Naive B cell (primary cell): Measurements from ENCODE around the gene ZNF326. TPM values are rescaled to one million over a fixed set of nuclear protein-coding genes. Genes with fewer than 3 reads are reported as not detected.
"Not testable (repeated sequence)": the region's sequence is repeated elsewhere in the genome, so short reads cannot be mapped to it uniquely, and the experiment has no call there.

ENCODE experiments used
- ATAC-seq, 2 donors: fragments of 150-1000 bp; cut with Tn5 transposase; 2 replicates each; pipeline ENCODE4 v1.10.0; 2021; ENCODE audit warnings: low read depth in 2 of 2, mild to moderate bottlenecking in 2 of 2, moderate library complexity in 2 of 2
- DNase-seq: peaks from one replicate; pipeline ENCODE4 v3.0.0; 2022
- H3K27ac Mint-ChIP-seq, 6 donors: one replicate each; pipeline ENCODE4 v1.8.0; 2020 to 2022; ENCODE audit warnings: mild to moderate bottlenecking in 6 of 6, mixed read lengths in 6 of 6, moderate library complexity in 5 of 6, inconsistent platforms in 2 of 6
- H3K27me3 Mint-ChIP-seq, 3 donors: one replicate each; pipeline ENCODE4 v1.8.0; 2021 to 2022; ENCODE audit warnings: mixed read lengths in 3 of 3, mild to moderate bottlenecking in 1 of 3
- H3K36me3 Mint-ChIP-seq, 2 donors: one replicate each; pipeline ENCODE4 v1.8.0; 2020 to 2022; ENCODE audit warnings: mixed read lengths in 2 of 2, inconsistent platforms in 1 of 2, mild to moderate bottlenecking in 1 of 2
- H3K4me1 Mint-ChIP-seq, 3 donors: one replicate each; pipeline ENCODE4 v1.8.0; 2020 to 2022; ENCODE audit warnings: mixed read lengths in 3 of 3, inconsistent platforms in 1 of 3, mild to moderate bottlenecking in 1 of 3, moderate library complexity in 1 of 3
- H3K4me3 Mint-ChIP-seq, 8 donors: one replicate each; pipeline ENCODE4 v1.8.0; 2020 to 2022; ENCODE audit warnings: mild to moderate bottlenecking in 8 of 8, mixed read lengths in 8 of 8, moderate library complexity in 8 of 8, inconsistent platforms in 2 of 8
- H3K9me3 Mint-ChIP-seq, 7 donors: one replicate each; pipeline ENCODE4 v1.8.0; 2020 to 2022; ENCODE audit warnings: mixed read lengths in 7 of 7, mild to moderate bottlenecking in 5 of 7, inconsistent platforms in 2 of 7, moderate library complexity in 1 of 7
- polyA plus RNA-seq, 6 donors: library from polyadenylated mRNA; unstranded; fragments of 300-500 nt; fragmentation: Illumina TruSeq; gene quantifications; one replicate each; pipeline ENCODE4 v1.2.3, GENCODE V29; 2021; ENCODE audit warnings: low read depth in 6 of 6

The ZNF326 gene
- polyA plus RNA-seq, 6 donors from 2014 or later = 7.8 to 15.8 (median 12.0) TPM

DNA sequence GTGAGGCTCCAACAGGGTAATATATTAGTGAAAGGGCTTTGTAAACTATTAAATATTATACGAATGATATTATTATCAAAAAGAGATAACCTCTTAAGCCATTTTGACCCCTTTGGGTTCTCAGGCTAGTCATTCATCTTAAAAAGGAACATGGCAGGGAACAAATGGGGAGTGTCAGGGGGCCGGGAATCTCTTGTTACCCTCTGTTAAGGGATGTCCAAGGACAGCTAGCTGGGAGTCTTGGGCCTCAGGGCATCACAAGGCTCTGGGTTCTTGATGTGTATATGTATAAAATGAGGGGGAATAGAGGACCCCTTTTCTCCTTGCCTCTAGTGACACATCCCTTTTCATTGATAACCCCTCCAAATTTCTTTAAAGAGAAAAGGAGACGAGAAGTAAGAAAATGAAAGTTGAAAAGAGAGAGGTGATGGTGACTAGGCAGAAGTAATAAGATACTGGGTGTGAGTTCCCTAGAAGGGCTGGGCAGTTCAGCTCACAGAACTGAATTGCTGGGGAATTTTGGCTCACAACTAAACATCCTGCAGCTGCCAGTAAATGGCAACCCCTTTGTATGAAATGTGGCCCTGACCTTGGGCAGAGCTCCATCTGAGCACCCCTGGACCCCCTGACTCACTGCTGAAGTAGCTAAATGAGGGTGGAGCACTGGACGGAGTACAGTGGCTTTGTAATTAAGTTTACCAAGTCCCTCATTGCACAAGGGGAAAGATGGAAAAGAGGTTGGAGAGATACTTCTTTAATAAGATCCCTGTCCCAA lies 20.0 kb upstream of the ZNF326 start:
- DNase-seq = no peak
- no peaks in the 10 kb centered on the region for H3K4me1 Mint-ChIP-seq
- no peaks in the 10 kb centered on the region for H3K36me3 Mint-ChIP-seq
- H3K27ac Mint-ChIP-seq = no peak overlapping the region
- no peaks in the 10 kb centered on the region for H3K27me3 Mint-ChIP-seq
- H3K4me3 Mint-ChIP-seq = no peak overlapping the region
- peaks cover 0 to 2% (median 0%) of the 10 kb centered on the region in 7 donors for H3K9me3 Mint-ChIP-seq
- no peak for ATAC-seq

DNA sequence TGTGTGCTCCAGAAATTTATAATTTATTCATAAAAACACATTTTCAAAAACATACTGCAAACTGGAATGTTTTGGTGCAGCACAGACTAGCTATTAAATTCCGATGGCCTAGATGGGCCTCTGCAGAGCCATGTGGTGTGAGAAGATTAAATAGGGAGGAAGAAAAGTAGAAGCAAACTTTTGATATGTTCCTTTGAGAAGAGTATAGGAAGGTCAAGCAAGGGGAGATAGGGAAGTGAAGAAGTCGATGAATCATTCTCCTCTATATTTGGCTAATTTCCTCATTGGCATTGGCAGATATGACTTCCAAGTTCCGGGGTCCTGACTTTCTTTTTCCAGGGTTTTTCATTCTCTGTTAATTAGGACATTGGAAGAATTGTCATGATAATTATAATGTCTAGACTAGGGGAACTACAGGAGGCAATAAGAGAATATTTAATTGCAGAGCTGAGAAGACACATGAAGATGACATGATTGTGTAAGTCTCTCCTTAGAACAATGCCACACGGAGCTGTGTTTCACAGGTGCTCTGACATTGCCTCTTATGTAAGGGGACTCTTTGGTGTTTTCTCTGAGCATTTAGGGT lies 19.3 kb upstream of the ZNF326 start:
- ATAC-seq = no peak
- no peak for DNase-seq
- Mint-ChIP-seq H3K27me3 (no peaks in the 10 kb centered on the region), H3K27ac (no peak overlapping the region), H3K4me3 (no peak overlapping the region), H3K4me1 (no peaks in the 10 kb centered on the region), H3K9me3 (peaks cover 0 to 2% (median 0%) of the 10 kb centered on the region in 7 donors), H3K36me3 (no peaks in the 10 kb centered on the region)

DNA sequence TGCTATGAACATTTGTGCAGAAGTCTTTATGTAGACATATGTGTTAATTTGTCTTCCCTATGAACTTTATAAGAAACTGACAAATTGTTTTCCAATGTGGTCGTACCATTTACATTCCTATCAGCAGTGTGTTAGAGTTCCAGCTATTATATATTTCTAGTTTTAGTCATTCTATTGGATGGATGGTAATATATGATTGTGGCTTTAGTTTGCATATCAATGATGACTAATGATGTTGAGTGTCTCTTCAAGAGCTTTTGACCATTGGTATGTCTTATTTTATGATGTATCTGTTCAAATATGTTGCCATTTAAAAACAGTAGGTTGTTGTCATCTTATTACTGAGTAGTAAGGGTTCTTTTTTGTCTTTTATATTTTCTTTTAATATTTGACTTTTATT lies 16.2 kb upstream of the ZNF326 start:
- no peaks in the 10 kb centered on the region for H3K27me3 Mint-ChIP-seq

DNA sequence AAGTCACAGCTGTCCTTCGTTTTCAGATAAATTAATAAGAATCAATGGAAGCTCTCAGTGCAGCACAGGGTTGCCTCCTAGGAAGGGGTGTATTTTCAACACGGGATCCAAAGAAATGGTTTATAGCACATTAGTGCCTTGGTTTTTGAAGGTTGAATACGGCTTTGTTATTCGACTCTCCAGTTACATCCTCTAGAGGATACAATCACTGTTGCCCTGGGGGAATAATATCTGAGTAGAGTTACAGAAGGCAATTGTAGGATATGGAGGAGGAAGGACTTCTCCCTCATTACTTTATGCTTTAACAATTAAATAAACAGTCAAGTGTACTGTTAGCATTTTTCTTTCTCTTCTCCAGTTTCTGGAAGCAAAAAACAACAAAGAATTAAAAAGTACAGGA lies 14.3 kb upstream of the ZNF326 start:
- ATAC-seq (no peak), DNase-seq (no peak)
- no peak overlapping the region for H3K27ac Mint-ChIP-seq
- no peaks in the 10 kb centered on the region for H3K36me3 Mint-ChIP-seq
- no peak overlapping the region for H3K4me3 Mint-ChIP-seq
- H3K9me3 Mint-ChIP-seq = peaks cover 0 to 2% (median 0%) of the 10 kb centered on the region in 7 donors
- no peaks in the 10 kb centered on the region for H3K27me3 Mint-ChIP-seq
- H3K4me1 Mint-ChIP-seq = no peaks in the 10 kb centered on the region

More for the DNA sequence above, 16.2 kb upstream of the ZNF326 start:
- H3K9me3 Mint-ChIP-seq = peaks cover 0 to 2% (median 0%) of the 10 kb centered on the region in 7 donors
- ATAC-seq (no peak), DNase-seq (no peak)
- H3K36me3 Mint-ChIP-seq = no peaks in the 10 kb centered on the region
- H3K27ac Mint-ChIP-seq = no peak overlapping the region
- H3K4me3 Mint-ChIP-seq = no peak overlapping the region
- H3K4me1 Mint-ChIP-seq = no peaks in the 10 kb centered on the region

DNA sequence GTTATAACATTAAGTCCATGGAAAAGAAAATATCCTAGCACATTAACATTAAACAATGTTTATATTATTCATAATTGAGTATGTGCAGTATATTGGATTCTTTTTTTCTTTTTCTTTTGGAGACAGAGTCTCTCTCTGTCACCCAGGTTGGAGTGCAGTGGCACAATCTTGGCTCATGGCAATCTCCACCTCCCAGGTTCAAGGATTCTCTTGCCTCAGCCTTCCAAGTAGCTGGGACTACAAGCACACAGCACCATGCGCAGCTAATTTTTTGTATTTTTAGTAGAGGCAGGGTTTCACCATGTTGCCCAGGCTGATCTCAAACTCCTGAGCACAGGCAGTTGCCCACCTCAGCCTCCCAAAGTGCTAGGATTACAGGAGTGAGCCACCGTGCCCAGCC lies 12.1 kb upstream of the ZNF326 start:
- not testable (repeated sequence) for ATAC-seq, H3K27me3 Mint-ChIP-seq, H3K36me3 Mint-ChIP-seq, DNase-seq, H3K4me1 Mint-ChIP-seq, H3K4me3 Mint-ChIP-seq, H3K9me3 Mint-ChIP-seq, H3K27ac Mint-ChIP-seq

DNA sequence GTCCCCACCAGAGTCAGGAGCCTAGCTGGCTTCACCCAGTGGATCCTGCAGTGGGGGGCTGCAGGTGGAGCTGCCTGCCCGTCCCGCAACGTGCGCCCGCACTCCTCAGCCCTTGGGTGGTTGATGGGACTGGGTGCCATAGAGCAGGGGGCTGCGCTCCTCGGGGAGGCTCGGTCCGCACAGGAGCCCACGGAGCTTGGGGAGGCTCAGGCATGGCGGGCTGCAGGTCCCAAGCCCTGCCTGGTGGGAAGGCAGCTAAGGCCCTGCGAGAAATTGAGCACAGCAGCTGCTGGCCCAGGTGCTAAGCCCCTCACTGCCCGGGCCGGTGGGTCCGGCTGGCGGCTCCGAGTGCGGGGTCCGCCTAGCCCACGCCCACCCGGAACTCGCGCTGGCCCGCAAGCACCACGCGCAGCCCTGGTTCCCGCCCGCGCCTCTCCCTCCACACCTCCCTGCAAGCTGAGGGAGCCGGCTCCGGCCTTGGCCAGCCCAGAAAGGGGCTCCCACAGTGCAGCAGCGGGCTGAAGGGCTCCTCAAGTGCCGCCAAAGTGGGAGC lies 10.3 kb upstream of the ZNF326 start:
- H3K9me3 Mint-ChIP-seq, H3K27ac Mint-ChIP-seq, H3K27me3 Mint-ChIP-seq, H3K36me3 Mint-ChIP-seq, H3K4me1 Mint-ChIP-seq, H3K4me3 Mint-ChIP-seq, ATAC-seq, DNase-seq: not testable (repeated sequence)

DNA sequence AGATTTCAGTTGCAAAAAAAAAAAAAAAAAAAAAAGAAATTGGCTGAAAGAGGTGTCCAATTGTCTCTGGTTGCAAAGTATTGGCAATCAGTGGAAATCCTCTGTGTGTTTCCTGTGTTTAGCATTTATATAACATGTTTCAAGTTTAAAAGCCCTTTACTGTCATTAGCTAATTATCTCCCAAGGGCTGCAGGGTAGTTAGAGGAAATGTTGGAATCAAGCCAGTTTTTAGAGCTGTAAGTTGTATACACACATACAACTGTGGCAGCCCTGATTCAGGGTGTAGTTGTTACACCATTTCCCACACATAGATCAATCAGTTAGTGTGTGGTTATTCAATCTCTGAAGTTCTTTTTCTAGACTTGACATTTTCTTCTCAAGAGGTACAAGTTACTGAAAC lies 8.9 kb upstream of the ZNF326 start:
- Mint-ChIP-seq H3K4me1 (no peaks in the 10 kb centered on the region), H3K27ac (no peak overlapping the region), H3K4me3 (no peak overlapping the region), H3K27me3 (no peaks in the 10 kb centered on the region), H3K36me3 (no peaks in the 10 kb centered on the region), H3K9me3 (no peaks in the 10 kb centered on the region)
- DNase-seq = no peak
- ATAC-seq = no peak

DNA sequence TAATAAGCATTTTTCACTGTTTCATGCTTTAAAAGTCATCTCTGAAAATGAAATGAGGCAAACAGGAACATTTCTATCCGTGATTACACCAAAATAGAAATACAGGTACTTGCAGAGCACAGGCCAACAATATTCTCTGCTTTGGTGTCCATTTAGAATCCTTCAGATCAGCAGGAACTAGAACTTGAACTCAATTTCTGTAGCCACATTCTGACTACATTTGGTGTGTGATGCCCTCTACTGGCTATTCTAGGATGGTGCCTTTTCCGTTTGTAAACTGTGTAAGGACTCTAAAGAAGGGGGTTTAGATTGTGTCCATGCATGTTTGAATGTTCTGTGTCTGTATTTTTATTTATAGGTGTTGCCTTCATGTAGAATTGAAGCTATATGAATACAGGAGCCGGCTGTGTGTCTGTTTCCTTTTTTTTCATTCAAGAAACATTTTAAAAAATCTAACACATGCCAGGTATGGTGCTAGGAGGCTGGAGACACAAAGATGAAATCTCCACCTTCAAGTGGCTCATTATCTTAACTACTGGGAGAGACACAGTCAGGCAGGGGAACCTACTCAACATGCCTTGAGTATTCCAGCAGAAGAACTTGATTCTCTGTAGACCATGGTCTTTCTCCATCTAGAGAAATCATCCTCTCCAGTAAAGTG lies 7.6 kb upstream of the ZNF326 start:
- DNase-seq (peak; percentile 59), ATAC-seq (peak; percentile 80 to 94)
- Mint-ChIP-seq H3K36me3 (no peaks in the 10 kb centered on the region), H3K4me3 (no peak overlapping the region), H3K4me1 (no peaks in the 10 kb centered on the region), H3K27me3 (no peaks in the 10 kb centered on the region), H3K9me3 (no peaks in the 10 kb centered on the region), H3K27ac (peak overlapping the region in 1 of 6 donors; percentile 50)

DNA sequence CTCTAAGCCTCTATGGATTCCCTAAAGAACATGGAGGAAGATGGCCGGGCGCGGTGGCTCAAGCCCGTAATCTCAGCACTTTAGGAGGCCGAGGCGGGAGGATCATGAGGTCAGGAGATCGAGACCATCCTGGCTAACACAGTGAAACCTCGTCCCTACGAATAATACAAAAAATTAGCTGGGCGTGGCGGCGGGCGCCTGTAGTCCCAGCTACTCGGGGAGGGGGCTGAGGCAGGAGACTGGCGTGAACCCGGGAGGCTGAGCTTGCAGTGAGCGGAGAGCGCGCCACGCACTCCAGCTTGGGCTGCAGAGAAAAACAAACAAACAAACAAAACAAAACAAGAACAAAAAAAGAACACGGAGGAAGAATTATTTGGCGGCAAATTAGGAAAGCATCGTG lies 5.8 kb upstream of the ZNF326 start:
- DNase-seq = no peak
- Mint-ChIP-seq H3K4me1 (no peaks in the 10 kb centered on the region), H3K27me3 (no peaks in the 10 kb centered on the region), H3K4me3 (no peak overlapping the region), H3K9me3 (no peaks in the 10 kb centered on the region), H3K36me3 (no peaks in the 10 kb centered on the region), H3K27ac (peak overlapping the region in 1 of 6 donors; percentile 6)
- ATAC-seq = no peak

DNA sequence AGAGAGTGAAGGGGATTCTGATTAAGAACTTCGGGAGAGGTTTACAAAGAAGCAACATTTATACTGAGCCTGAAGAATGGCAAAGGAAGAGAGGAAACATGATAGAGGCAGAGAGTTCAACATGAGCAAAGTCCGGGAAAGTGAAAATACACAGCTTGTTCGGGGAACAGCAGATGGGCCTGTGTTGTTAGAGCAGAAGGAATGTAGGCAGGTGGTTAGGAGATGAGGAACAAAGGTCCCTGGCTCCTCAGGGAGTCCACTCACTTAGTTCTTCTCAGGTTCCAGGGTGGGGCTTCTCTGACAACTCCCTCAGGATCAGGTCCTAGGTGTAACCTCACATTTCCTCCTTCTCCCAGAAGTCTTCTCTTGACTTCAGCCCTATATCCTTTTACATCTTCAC lies 5.1 kb upstream of the ZNF326 start:
- no peak overlapping the region for H3K4me3 Mint-ChIP-seq

DNA sequence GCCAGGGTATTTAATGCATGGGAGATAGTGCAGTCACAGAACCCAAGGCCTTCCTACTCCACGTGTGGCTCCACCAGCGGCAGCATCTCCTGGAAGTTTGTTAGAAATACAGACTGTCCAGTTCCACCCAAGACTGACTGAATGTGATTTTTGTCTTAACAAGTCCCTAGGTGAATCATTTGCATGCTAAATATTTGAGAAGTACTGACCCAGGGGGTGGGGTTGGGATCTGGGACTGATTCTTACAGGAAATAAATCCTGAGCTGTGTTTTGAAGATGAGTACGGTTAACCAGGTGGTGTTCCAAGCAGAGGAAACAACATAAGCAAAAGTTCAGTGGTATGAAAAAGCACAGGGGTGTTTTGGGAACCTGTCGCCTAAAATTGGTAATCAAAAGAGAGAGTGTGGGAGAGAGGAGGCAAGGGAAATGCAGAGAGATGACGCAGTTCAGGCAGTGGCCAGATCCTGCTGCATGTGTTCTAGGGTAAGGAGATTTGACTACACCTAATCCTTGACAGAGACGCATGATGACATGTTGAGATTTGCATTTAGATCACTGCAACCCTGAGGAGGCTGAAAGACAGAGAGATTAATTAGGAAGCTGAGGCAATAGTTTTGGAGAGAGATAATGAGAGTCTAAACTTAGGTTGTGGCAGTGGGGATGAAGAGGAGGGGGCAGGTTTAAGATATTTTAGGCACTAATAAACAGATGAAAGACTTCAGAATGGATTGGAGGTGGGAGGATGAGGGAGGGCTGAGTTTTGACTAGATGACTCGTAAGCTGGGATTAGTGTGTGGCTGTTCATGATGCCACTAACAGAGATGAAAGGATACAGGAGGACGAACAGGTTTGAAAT lies 3.7 kb upstream of the ZNF326 start:
- Mint-ChIP-seq H3K4me3 (peak overlapping the region in 1 of 8 donors; percentile 68), H3K36me3 (no peaks in the 10 kb centered on the region), H3K4me1 (peaks cover 3 to 11% (median 7%) of the 10 kb centered on the region in 3 donors), H3K27me3 (no peaks in the 10 kb centered on the region), H3K9me3 (no peaks in the 10 kb centered on the region), H3K27ac (no peak overlapping the region)
- DNase-seq = no peak
- ATAC-seq = no peak

More for the DNA sequence above, 5.1 kb upstream of the ZNF326 start:
- H3K36me3 Mint-ChIP-seq = no peaks in the 10 kb centered on the region
- H3K27me3 Mint-ChIP-seq = no peaks in the 10 kb centered on the region
- no peak for DNase-seq
- H3K4me1 Mint-ChIP-seq = peaks cover 0 to 3% (median 2%) of the 10 kb centered on the region in 3 donors
- no peak overlapping the region for H3K27ac Mint-ChIP-seq
- no peaks in the 10 kb centered on the region for H3K9me3 Mint-ChIP-seq
- no peak for ATAC-seq

DNA sequence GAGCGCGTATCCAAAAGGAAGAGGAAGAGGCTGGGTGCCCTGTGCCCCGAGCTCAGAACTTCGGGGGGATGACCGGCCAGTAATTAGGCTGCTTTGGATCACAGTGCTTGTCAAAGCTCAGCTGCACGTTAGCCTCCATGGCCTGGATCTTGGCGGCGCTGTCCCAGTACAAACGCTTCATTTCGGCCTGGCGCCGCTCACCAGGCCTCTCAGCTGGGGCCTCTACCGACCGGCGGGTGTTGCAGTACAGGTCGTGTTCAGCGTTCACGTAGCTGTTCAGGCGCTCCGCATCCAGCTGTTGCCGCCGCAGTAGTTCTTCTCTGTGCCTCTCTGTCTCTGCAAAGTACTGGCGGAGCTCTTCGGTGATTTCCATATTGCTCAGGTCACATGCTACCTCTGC lies 1.4 kb upstream of the ZNF326 start:
- H3K4me1 Mint-ChIP-seq = peaks cover 14 to 29% (median 29%) of the 10 kb centered on the region in 3 donors
- H3K4me3 Mint-ChIP-seq = peak overlapping the region in 7 of 8 donors; percentile 20 to 98 (median 75)
- DNase-seq (no peak), ATAC-seq (no peak)
- H3K36me3 Mint-ChIP-seq = peaks cover 0 to 4% of the 10 kb centered on the region in 2 donors
- H3K27me3 Mint-ChIP-seq = no peaks in the 10 kb centered on the region
- no peaks in the 10 kb centered on the region for H3K9me3 Mint-ChIP-seq
- peak overlapping the region in 2 of 6 donors; percentile 71 to 79 for H3K27ac Mint-ChIP-seq

DNA sequence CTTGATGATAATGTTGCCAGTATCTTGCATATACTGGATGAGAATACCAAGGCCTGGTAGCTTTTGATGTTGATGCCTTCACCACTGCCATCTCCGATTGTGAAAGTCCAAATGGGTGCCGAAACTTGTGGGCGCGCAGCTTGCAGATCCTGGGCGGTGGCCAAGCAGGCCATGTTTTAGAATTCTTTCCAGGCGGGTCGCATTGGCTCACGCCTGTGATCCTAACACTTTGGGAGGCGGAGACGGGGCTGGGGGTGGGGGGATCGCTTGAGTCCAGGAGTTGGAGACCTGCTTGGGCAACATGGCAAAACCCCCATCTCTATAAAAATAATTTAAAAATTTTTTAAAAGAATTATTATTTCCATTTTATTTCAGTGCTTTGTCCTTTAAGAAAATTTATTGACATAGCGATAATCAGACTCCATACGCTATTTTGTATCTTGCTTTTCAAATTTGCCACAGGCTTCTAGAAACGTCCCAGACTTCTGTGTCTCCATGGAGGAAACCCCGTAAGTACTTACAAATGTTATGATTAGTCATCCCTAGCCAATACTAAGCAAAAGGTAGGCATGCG lies 592 bp upstream of the ZNF326 start:
- Mint-ChIP-seq H3K9me3 (no peaks in the 10 kb centered on the region), H3K27me3 (no peaks in the 10 kb centered on the region), H3K4me3 (peak overlapping the region; percentile 94 to 99 (median 98)), H3K27ac (peak overlapping the region in 5 of 6 donors; percentile 88 to 97 (median 92)), H3K36me3 (peaks cover 0 to 5% of the 10 kb centered on the region in 2 donors), H3K4me1 (peaks cover 19 to 34% (median 33%) of the 10 kb centered on the region in 3 donors)
- no peak for DNase-seq
- ATAC-seq = no peak
